Gastroesophageal sphincter (tissue), 3 donors: ENCODE results near the gene GPBP1.

ENCODE experiments used
- EP300 ChIP-seq: sonication (generic); formaldehyde crosslinking; IDR thresholded peaks from one replicate; pipeline ENCODE4 v1.6.1; 2017; ENCODE audit warnings: antibody characterized with exemption, mild to moderate bottlenecking
- POLR2A ChIP-seq, 2 donors: fragments of 450-650 bp; IDR thresholded peaks; one replicate each; pipeline ENCODE4 v1.6.1; 2017; ENCODE audit warnings: antibody characterized with exemption in 2 of 2, mild to moderate bottlenecking in 2 of 2, moderate library complexity in 1 of 2
- POLR2AphosphoS5 ChIP-seq: sonication (generic); formaldehyde crosslinking; IDR thresholded peaks from one replicate; pipeline ENCODE4 v1.6.1; 2017; ENCODE audit warnings: antibody characterized with exemption
- TF ChIP-seq, protein P1 (sequence below), 4 experiments: fragments of 200-600 bp in 2 of 4; fragments of 450-650 bp in 2 of 4; sonication (generic) in 1 of 4; IDR thresholded peaks; one replicate each; pipeline ENCODE4 v1.5.1; 2017 to 2019; ENCODE audit warnings: antibody characterized with exemption in 4 of 4, mild to moderate bottlenecking in 2 of 4, moderate library complexity in 2 of 4

DNA sequence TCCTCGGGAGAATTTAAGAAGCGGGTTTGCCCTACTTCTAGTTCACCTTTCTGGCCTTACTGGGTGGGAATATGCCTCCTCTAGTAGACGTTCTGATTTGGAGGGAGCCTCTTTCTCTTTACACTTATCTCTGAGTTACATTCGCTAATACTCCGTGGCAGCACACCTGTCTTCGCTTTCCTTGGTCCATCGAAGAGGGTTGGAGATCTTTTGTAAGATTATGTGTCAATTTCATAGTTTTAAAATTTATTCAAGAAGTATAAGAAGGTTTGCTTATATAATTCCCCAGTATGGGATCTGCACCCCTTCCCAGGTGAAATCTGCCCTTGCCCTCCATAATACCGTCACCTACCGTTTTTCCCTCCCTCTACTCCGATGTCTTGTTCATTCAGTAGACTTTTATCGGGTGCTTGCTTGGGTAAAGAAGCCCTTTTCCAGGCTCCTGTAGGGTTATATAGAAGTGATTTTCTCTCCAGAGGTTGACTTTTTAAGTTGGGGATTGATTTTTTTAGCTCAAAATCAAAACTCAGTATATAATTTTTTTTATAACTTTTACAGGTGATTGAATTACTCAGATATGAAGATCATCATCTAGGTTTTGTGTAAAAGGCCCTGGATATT, 1.1 kb downstream of the GPBP1 start:
- no peak for TF ChIP-seq POLR2A (IDR thresholded peaks at IDR 0.05)
- TF ChIP-seq, protein P1, sequence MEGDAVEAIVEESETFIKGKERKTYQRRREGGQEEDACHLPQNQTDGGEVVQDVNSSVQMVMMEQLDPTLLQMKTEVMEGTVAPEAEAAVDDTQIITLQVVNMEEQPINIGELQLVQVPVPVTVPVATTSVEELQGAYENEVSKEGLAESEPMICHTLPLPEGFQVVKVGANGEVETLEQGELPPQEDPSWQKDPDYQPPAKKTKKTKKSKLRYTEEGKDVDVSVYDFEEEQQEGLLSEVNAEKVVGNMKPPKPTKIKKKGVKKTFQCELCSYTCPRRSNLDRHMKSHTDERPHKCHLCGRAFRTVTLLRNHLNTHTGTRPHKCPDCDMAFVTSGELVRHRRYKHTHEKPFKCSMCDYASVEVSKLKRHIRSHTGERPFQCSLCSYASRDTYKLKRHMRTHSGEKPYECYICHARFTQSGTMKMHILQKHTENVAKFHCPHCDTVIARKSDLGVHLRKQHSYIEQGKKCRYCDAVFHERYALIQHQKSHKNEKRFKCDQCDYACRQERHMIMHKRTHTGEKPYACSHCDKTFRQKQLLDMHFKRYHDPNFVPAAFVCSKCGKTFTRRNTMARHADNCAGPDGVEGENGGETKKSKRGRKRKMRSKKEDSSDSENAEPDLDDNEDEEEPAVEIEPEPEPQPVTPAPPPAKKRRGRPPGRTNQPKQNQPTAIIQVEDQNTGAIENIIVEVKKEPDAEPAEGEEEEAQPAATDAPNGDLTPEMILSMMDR (IDR thresholded peaks at IDR 0.05): no peak
- TF ChIP-seq EP300: no peak
- TF ChIP-seq POLR2AphosphoS5: no peak
